Measurements from ENCODE around the gene CD34. TPM values are rescaled to one million over a fixed set of nuclear protein-coding genes. Genes with fewer than 3 reads are reported as not detected.

Gene CD34
- polyA plus RNA-seq, 3 donors from 2014 or later, result not detected

DNA sequence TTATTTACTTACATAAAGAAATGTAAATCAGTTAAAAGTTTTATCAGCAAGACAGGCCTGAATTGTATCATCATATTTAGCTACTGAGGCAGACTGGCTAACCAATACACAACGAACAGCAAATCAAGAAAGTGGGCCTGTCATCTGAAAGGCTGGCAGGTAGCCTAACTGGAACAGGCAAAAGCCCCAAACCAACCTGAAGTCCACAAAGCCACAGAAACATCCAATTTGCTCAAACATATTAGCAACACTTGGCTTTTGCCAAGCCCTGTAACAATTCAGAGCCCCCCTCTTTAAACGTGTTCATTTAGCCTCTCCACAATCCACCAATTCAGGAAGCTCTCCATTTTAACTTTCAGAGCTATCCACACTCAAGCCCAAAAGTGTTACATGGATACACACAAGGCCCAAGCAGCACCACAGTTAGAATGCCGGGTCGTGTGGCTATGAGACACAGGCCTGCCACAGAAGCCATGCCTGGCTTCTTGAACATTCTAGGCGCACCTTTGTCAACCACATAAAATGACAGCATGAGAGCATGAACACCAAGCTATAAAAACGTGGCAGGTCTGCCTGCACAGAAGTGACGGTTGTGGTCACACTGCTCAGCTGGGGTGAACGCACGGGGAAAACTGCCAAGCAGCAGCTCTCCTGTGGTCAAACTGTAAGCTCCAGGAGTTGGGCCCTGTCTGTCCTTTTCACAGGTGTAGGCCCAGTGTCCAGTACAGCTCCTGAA lies 49.3 kb downstream of the CD34 start:
- Mint-ChIP-seq H3K4me3 (peak overlapping the region; percentile 52 to 81 (median 61)), H3K9me3 (no peaks in the 10 kb centered on the region), H3K27ac (peak overlapping the region in 3 of 6 donors; percentile 94 to 97 (median 97)), H3K4me1 (peaks cover 10 to 46% of the 10 kb centered on the region in 2 donors), H3K27me3 (ENCODE audit: low read depth in 3 of 3) (peaks cover 0 to 2% (median 2%) of the 10 kb centered on the region in 3 donors), H3K36me3 (peaks cover 7 to 21% (median 7%) of the 10 kb centered on the region in 3 donors)
- DNase-seq, result peak; percentile 50 to 60 (median 58)

DNA sequence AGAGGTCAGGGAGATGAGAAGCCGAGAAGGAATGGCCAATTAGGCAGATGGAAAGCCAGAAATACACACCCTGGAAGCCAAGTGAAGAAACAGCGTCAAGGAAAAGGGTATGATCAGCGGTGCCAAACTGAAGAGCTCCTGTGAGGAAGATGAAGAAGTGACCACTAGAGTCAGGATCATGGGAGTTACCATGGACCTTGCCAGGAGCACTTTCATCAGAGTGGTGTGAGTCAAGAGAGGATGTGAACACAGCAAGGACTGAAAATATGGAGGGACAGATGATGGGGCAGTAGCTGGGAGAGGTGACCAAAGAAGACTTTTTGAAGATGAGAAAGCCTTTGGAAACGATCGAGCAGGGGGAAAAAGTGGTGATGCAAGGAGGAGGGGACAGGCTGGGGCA lies 50.4 kb downstream of the CD34 start:
- no peak for DNase-seq
- H3K36me3 Mint-ChIP-seq, result peaks cover 3 to 16% (median 4%) of the 10 kb centered on the region in 3 donors
- peaks cover 0 to 2% (median 2%) of the 10 kb centered on the region in 3 donors for H3K27me3 Mint-ChIP-seq (ENCODE audit: low read depth in 3 of 3)
- H3K4me1 Mint-ChIP-seq, result peaks cover 21 to 45% of the 10 kb centered on the region in 2 donors
- H3K4me3 Mint-ChIP-seq, result no peak overlapping the region
- H3K27ac Mint-ChIP-seq, result no peak overlapping the region
- no peaks in the 10 kb centered on the region for H3K9me3 Mint-ChIP-seq

DNA sequence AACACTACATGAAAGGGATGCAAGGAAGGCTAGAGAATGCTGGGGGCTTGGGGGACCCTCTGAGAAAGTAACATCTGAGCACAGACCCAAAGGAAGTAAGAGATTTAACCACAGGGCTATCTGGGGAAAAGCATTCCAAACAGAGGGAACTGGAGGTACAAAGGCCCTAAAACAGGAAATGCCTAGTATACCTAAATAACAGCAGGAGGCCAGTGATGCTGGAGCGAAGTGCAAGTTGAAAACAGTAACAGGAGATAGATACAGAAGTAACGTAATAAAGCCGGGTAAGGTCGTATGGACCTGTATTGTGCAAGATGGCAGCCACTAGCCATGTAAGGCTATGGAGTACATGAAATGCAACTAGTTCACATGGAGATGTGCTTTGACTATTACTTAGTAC lies 52.1 kb downstream of the CD34 start:
- H3K27me3 Mint-ChIP-seq (ENCODE audit: low read depth in 3 of 3), result peaks cover 0 to 2% (median 0%) of the 10 kb centered on the region in 3 donors
- peaks cover 36 to 38% of the 10 kb centered on the region in 2 donors for H3K4me1 Mint-ChIP-seq
- H3K4me3 Mint-ChIP-seq, result no peak overlapping the region
- no peak overlapping the region for H3K27ac Mint-ChIP-seq
- H3K36me3 Mint-ChIP-seq, result peaks cover 4 to 13% (median 6%) of the 10 kb centered on the region in 3 donors
- H3K9me3 Mint-ChIP-seq, result no peaks in the 10 kb centered on the region
- DNase-seq, result no peak

- Mint-ChIP-seq H3K4me3 (no peak overlapping the region), H3K27ac (no peak overlapping the region), H3K9me3 (no peaks in the 10 kb centered on the region), H3K36me3 (peaks cover 3 to 12% (median 6%) of the 10 kb centered on the region in 3 donors), H3K4me1 (peaks cover 37 to 41% of the 10 kb centered on the region in 2 donors), H3K27me3 (ENCODE audit: low read depth in 3 of 3) (peaks cover 0 to 2% (median 0%) of the 10 kb centered on the region in 3 donors)
- DNase-seq, result no peak
Measured at GRCh38 chr1:207858281-207858680, 52.6 kb downstream of the CD34 start.

DNA sequence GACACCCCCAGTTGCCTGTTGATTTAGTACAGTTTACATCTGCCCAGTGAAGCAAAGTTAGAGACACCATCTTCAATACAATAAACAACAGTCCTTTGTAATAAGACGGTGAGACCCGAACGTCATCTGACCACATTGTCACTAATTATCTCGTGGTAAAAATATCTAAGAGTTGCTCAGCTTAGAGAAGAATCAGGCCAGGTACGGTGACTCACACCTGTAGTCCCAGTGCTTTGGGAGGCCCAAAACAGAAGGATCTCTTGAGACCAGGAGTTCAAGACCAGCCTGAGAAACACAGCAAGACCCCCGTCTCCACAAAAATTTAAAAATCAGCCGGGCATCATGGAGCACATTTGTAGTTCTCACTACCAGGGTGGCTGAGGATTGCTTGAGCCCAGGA lies 53.5 kb downstream of the CD34 start:
- peaks cover 0 to 2% (median 0%) of the 10 kb centered on the region in 3 donors for H3K27me3 Mint-ChIP-seq (ENCODE audit: low read depth in 3 of 3)
- peak overlapping the region in 1 of 6 donors; percentile 47 for H3K27ac Mint-ChIP-seq
- H3K4me1 Mint-ChIP-seq, result peaks cover 37 to 50% of the 10 kb centered on the region in 2 donors
- no peak for DNase-seq
- H3K9me3 Mint-ChIP-seq, result no peaks in the 10 kb centered on the region
- H3K36me3 Mint-ChIP-seq, result peaks cover 0 to 8% (median 6%) of the 10 kb centered on the region in 3 donors
- H3K4me3 Mint-ChIP-seq, result no peak overlapping the region

- no peak for DNase-seq
- Mint-ChIP-seq H3K36me3 (peaks cover 0 to 8% (median 6%) of the 10 kb centered on the region in 3 donors), H3K27ac (peak overlapping the region in 4 of 6 donors; percentile 7 to 37 (median 30)), H3K4me1 (peaks cover 47 to 60% of the 10 kb centered on the region in 2 donors), H3K9me3 (no peaks in the 10 kb centered on the region), H3K27me3 (ENCODE audit: low read depth in 3 of 3) (peaks cover 0 to 2% (median 0%) of the 10 kb centered on the region in 3 donors), H3K4me3 (no peak overlapping the region)
Measured at GRCh38 chr1:207856276-207857023, 54.5 kb downstream of the CD34 start.

DNA sequence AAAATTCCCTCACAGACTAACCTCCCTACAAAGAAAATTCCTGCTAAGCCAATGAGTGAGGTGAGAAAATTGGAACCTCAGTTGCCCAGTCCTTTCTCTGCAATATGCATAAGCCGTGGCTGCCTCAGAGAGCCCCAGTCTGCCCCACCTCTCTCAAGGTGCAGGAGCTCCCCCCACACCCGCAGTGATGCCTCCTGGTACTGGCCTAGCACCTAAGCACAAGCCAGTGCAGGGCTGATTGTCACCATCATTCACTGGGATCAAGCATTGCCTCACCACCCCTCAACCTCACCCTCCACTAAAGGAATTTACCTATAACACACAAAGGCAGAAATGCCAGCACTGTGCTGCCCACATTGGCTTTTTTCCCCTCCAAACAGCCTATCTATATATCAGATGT lies 56.9 kb downstream of the CD34 start:
- Mint-ChIP-seq H3K4me1 (peaks cover 72 to 84% of the 10 kb centered on the region in 2 donors), H3K9me3 (no peaks in the 10 kb centered on the region), H3K27me3 (ENCODE audit: low read depth in 3 of 3) (peaks cover 0 to 2% (median 2%) of the 10 kb centered on the region in 3 donors), H3K36me3 (peaks cover 0 to 8% (median 6%) of the 10 kb centered on the region in 3 donors), H3K4me3 (no peak overlapping the region), H3K27ac (peak overlapping the region in 1 of 6 donors; percentile 62)
- no peak for DNase-seq

GRCh38 chr1:207853372-207853757 lies 57.6 kb downstream of the CD34 start:
- Mint-ChIP-seq H3K9me3 (no peaks in the 10 kb centered on the region), H3K27ac (peak overlapping the region in 3 of 6 donors; percentile 21 to 46 (median 42)), H3K4me3 (peak overlapping the region in 1 of 5 donors; percentile 60)

GRCh38 chr1:207852576-207853371 lies 58.2 kb downstream of the CD34 start:
- peak overlapping the region in 4 of 5 donors; percentile 8 to 60 (median 9) for H3K4me3 Mint-ChIP-seq
- H3K9me3 Mint-ChIP-seq, result no peaks in the 10 kb centered on the region
- no peak for DNase-seq

More at GRCh38 chr1:207853372-207853757, 57.6 kb downstream of the CD34 start:
- Mint-ChIP-seq H3K4me1 (peaks cover 77 to 90% of the 10 kb centered on the region in 2 donors), H3K36me3 (peaks cover 0 to 8% (median 6%) of the 10 kb centered on the region in 3 donors), H3K27me3 (ENCODE audit: low read depth in 3 of 3) (peaks cover 0 to 2% (median 2%) of the 10 kb centered on the region in 3 donors)
- no peak for DNase-seq

GRCh38 chr1:207851696-207852095 lies 59.2 kb downstream of the CD34 start:
- Mint-ChIP-seq H3K9me3 (no peaks in the 10 kb centered on the region), H3K4me1 (peaks cover 79 to 97% of the 10 kb centered on the region in 2 donors), H3K27ac (peak overlapping the region in 4 of 6 donors; percentile 22 to 69 (median 40)), H3K4me3 (no peak overlapping the region), H3K36me3 (peaks cover 3 to 6% (median 5%) of the 10 kb centered on the region in 3 donors), H3K27me3 (ENCODE audit: low read depth in 3 of 3) (peaks cover 0 to 2% (median 2%) of the 10 kb centered on the region in 3 donors)
- no peak for DNase-seq

More at GRCh38 chr1:207852576-207853371, 58.2 kb downstream of the CD34 start:
- Mint-ChIP-seq H3K4me1 (peaks cover 83 to 96% of the 10 kb centered on the region in 2 donors), H3K27ac (peak overlapping the region; percentile 5 to 86 (median 28)), H3K27me3 (ENCODE audit: low read depth in 3 of 3) (peaks cover 0 to 2% (median 2%) of the 10 kb centered on the region in 3 donors), H3K36me3 (peaks cover 3 to 8% (median 6%) of the 10 kb centered on the region in 3 donors)

DNA sequence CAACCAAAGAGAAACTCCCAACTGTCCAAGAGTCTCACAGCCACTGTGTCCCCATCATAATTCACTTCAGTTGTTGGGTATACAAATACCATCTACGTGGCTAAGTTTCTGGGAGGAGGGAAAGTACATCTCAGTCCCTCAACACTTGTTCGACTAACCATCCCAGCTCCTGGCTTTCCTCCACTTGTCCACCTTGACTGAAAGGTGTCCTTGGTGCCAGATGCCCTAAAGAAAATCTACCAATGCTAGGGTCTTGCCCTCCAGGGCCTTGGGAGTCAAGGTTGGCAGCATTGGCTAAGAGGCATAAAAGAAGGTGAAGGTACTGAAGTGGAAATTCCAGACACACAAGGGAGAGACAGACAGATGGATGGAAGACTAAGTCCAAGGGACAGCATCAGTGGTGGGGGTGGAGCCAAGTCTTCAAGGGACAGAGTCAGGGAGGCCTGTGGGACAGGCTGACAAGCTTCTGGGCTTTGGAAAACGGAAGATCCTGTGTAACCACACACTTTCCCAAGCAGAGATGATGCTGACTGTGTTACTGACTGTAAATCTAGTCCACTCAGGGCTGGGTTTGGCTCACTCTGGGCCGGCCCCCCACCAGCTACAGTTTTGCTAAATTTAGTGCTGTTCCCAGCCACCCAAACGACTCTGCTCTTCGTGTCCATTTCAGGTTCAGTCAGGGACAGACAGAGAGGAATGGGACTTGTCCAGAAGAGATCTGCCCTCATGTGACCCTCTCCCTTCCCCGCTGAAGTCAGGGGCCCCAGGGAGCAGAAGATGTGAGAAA lies 60.1 kb downstream of the CD34 start:
- Mint-ChIP-seq H3K36me3 (peaks cover under 1 to 6% (median 3%) of the 10 kb centered on the region in 3 donors), H3K9me3 (no peaks in the 10 kb centered on the region), H3K27ac (peak overlapping the region in 5 of 6 donors; percentile 37 to 84 (median 78)), H3K27me3 (ENCODE audit: low read depth in 3 of 3) (peaks cover 0 to 2% (median 2%) of the 10 kb centered on the region in 3 donors), H3K4me1 (peaks cover 74 to 97% of the 10 kb centered on the region in 2 donors), H3K4me3 (peak overlapping the region in 2 of 5 donors; percentile 6 to 18)
- DNase-seq, result no peak

DNA sequence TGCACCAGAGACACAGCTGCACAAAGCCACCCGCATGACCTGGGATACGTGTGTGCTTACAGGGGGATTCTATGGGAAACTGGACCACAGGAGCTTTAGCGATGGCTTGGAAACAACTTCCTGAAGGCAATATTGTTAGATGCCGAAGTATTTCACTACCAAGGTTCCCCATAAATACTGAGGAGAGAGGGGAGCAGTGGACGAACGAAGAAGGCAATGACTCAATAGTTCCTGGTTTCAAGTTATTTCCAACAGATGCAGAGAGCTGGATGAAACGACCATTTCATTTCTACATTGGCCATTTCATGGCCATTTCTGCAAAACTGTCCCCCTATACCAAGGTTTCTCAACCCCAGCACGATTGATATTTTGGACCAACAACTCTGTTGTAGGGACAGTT lies 61.3 kb downstream of the CD34 start:
- no peak for DNase-seq
- Mint-ChIP-seq H3K4me3 (peak overlapping the region in 1 of 5 donors; percentile 14), H3K9me3 (no peaks in the 10 kb centered on the region), H3K4me1 (peaks cover 78 to 99% of the 10 kb centered on the region in 2 donors), H3K27ac (peak overlapping the region; percentile 2 to 90 (median 80)), H3K27me3 (ENCODE audit: low read depth in 3 of 3) (peaks cover 0 to 2% (median 2%) of the 10 kb centered on the region in 3 donors), H3K36me3 (peaks cover under 1 to 7% (median 2%) of the 10 kb centered on the region in 3 donors)
